ENCODE measurements around the gene IDI2.

Gene IDI2

GRCh38 chr10:980468-981093 lies 45.1 kb downstream of the IDI2 start:
- ChIA-PET POLR2A (ENCODE audit: low non-redundant PET) (no interaction called here), CTCF (no interaction called here)
- no peak overlapping the region for H3K27ac ChIP-seq
- no peak for TF ChIP-seq CTCF (conservative IDR thresholded peaks at IDR 0.05; ENCODE audit: low read depth)
- DNase-seq (ENCODE audit: low spot score), result no peak

- ChIA-PET CTCF (no interaction called here), POLR2A (ENCODE audit: low non-redundant PET) (no interaction called here)
- H3K27ac ChIP-seq, result no peak overlapping the region
- DNase-seq (ENCODE audit: low spot score), result no peak
- no peak for TF ChIP-seq CTCF (conservative IDR thresholded peaks at IDR 0.05; ENCODE audit: low read depth)
These were observed 46.7 kb downstream of the IDI2 start for GRCh38 chr10:978826-979421.

GRCh38 chr10:976316-976715 lies 49.3 kb downstream of the IDI2 start:
- no peak for DNase-seq (ENCODE audit: low spot score)
- POLR2A ChIA-PET (ENCODE audit: low non-redundant PET), result no interaction called here
- TF ChIP-seq CTCF (conservative IDR thresholded peaks at IDR 0.05; ENCODE audit: low read depth), result no peak
- no peak overlapping the region for H3K27ac ChIP-seq
- CTCF ChIA-PET, result no interaction called here

GRCh38 chr10:974785-975074 lies 50.9 kb downstream of the IDI2 start:
- POLR2A ChIA-PET (ENCODE audit: low non-redundant PET), result no interaction called here
- no peak for TF ChIP-seq CTCF (conservative IDR thresholded peaks at IDR 0.05; ENCODE audit: low read depth)
- H3K27ac ChIP-seq, result no peak overlapping the region
- no peak for DNase-seq (ENCODE audit: low spot score)
- CTCF ChIA-PET, result no interaction called here

- TF ChIP-seq CTCF (conservative IDR thresholded peaks at IDR 0.05; ENCODE audit: low read depth), result no peak
- no peak for DNase-seq (ENCODE audit: low spot score)
- ChIA-PET CTCF (no interaction called here), POLR2A (ENCODE audit: low non-redundant PET) (no interaction called here)
- no peak overlapping the region for H3K27ac ChIP-seq
These were observed 51.4 kb downstream of the IDI2 start for GRCh38 chr10:974038-974784.

GRCh38 chr10:972763-973162 lies 52.9 kb downstream of the IDI2 start:
- no peak for DNase-seq (ENCODE audit: low spot score)
- ChIA-PET POLR2A (ENCODE audit: low non-redundant PET) (no interaction called here), CTCF (no interaction called here)
- TF ChIP-seq CTCF (conservative IDR thresholded peaks at IDR 0.05; ENCODE audit: low read depth), result no peak
- H3K27ac ChIP-seq, result no peak overlapping the region
